Mucosa of rectum (tissue), 2 donors: Measurements from ENCODE around the gene PDGFC.

Source experiments
- H3K27ac ChIP-seq, 2 donors: one replicate each; pipeline ENCODE4 v1.7.0; 2013; ENCODE audit warnings: inconsistent platforms in 2 of 2, low read depth in 2 of 2, low read length in 2 of 2
- H3K27me3 ChIP-seq, 2 donors: one replicate each; pipeline ENCODE4 v1.7.0; 2013; ENCODE audit warnings: low read length in 2 of 2; ENCODE audit not compliant: control insufficient read depth in 2 of 2, insufficient read depth in 2 of 2
- H3K36me3 ChIP-seq, 2 donors: one replicate each; pipeline ENCODE4 v1.7.0; 2013; ENCODE audit warnings: low read length in 2 of 2; ENCODE audit not compliant: control insufficient read depth in 2 of 2, insufficient read depth in 2 of 2
- H3K4me1 ChIP-seq, 2 donors: one replicate each; pipeline ENCODE4 v1.7.0; 2013; ENCODE audit warnings: low read length in 2 of 2, mild to moderate bottlenecking in 1 of 2; ENCODE audit not compliant: control insufficient read depth in 2 of 2, insufficient read depth in 2 of 2
- H3K4me3 ChIP-seq, 2 donors: one replicate each; pipeline ENCODE4 v1.7.0; 2013; ENCODE audit warnings: low read length in 2 of 2
- H3K9ac ChIP-seq, 2 donors: one replicate each; pipeline ENCODE4 v1.7.0; 2013; ENCODE audit warnings: low read length in 2 of 2, low read depth in 1 of 2, mild to moderate bottlenecking in 1 of 2
- H3K9me3 ChIP-seq, 2 donors: one replicate each; pipeline ENCODE4 v1.7.0; 2013; ENCODE audit warnings: low read length in 2 of 2; ENCODE audit not compliant: control insufficient read depth in 2 of 2
- donor health status: healthy.
- donor health status: Normal muscosa, but diverticular disease.

Gene PDGFC

GRCh38 chr4:156913234-156913633, 58.4 kb downstream of the PDGFC start:
- Histone ChIP-seq H3K27me3 (no peaks in the 10 kb centered on the region), H3K36me3 (no peaks in the 10 kb centered on the region), H3K4me3 (no peak overlapping the region), H3K9ac (no peak overlapping the region), H3K4me1 (no peaks in the 10 kb centered on the region), H3K27ac (no peak overlapping the region), H3K9me3 (peaks cover 0 to 3% of the 10 kb centered on the region in 2 donors)

- no peak overlapping the region for H3K27ac ChIP-seq
These were observed 62.6 kb downstream of the PDGFC start for GRCh38 chr4:156909010-156909409.

GRCh38 chr4:156906325-156906724, 65.3 kb downstream of the PDGFC start:
- no peak overlapping the region for H3K27ac ChIP-seq
- H3K4me3 ChIP-seq, result no peak overlapping the region
- H3K9ac ChIP-seq, result no peak overlapping the region
- H3K27me3 ChIP-seq, result no peaks in the 10 kb centered on the region
- no peaks in the 10 kb centered on the region for H3K4me1 ChIP-seq
- no peaks in the 10 kb centered on the region for H3K9me3 ChIP-seq
- no peaks in the 10 kb centered on the region for H3K36me3 ChIP-seq

More at GRCh38 chr4:156909010-156909409, 62.6 kb downstream of the PDGFC start:
- Histone ChIP-seq H3K4me1 (no peaks in the 10 kb centered on the region), H3K9ac (no peak overlapping the region), H3K27me3 (no peaks in the 10 kb centered on the region), H3K36me3 (no peaks in the 10 kb centered on the region), H3K9me3 (peaks cover 0 to 3% of the 10 kb centered on the region in 2 donors), H3K4me3 (no peak overlapping the region)

- H3K9ac ChIP-seq, result no peak overlapping the region
- H3K9me3 ChIP-seq, result no peaks in the 10 kb centered on the region
- H3K4me3 ChIP-seq, result no peak overlapping the region
- H3K4me1 ChIP-seq, result no peaks in the 10 kb centered on the region
- H3K36me3 ChIP-seq, result no peaks in the 10 kb centered on the region
- no peak overlapping the region for H3K27ac ChIP-seq
- H3K27me3 ChIP-seq, result no peaks in the 10 kb centered on the region
These were observed 69.7 kb downstream of the PDGFC start for GRCh38 chr4:156901871-156902270.

- Histone ChIP-seq H3K4me3 (no peak overlapping the region), H3K27ac (no peak overlapping the region), H3K36me3 (no peaks in the 10 kb centered on the region), H3K9ac (no peak overlapping the region), H3K27me3 (no peaks in the 10 kb centered on the region), H3K9me3 (no peaks in the 10 kb centered on the region), H3K4me1 (no peaks in the 10 kb centered on the region)
These were observed 73.1 kb downstream of the PDGFC start for GRCh38 chr4:156898373-156899117.

GRCh38 chr4:156896527-156896926, 75.1 kb downstream of the PDGFC start:
- H3K9me3 ChIP-seq, result no peaks in the 10 kb centered on the region
- H3K27me3 ChIP-seq, result no peaks in the 10 kb centered on the region
- H3K4me3 ChIP-seq, result no peak overlapping the region
- H3K36me3 ChIP-seq, result no peaks in the 10 kb centered on the region
- H3K9ac ChIP-seq, result no peak overlapping the region
- H3K4me1 ChIP-seq, result no peaks in the 10 kb centered on the region
- H3K27ac ChIP-seq, result no peak overlapping the region

- no peaks in the 10 kb centered on the region for H3K4me1 ChIP-seq
- H3K27ac ChIP-seq, result no peak overlapping the region
- no peaks in the 10 kb centered on the region for H3K27me3 ChIP-seq
- no peaks in the 10 kb centered on the region for H3K9me3 ChIP-seq
- no peaks in the 10 kb centered on the region for H3K36me3 ChIP-seq
- H3K4me3 ChIP-seq, result no peak overlapping the region
- no peak overlapping the region for H3K9ac ChIP-seq
These were observed 77.4 kb downstream of the PDGFC start for GRCh38 chr4:156894234-156894633.

GRCh38 chr4:156892805-156893204, 78.8 kb downstream of the PDGFC start:
- Histone ChIP-seq H3K9me3 (no peaks in the 10 kb centered on the region), H3K4me1 (no peaks in the 10 kb centered on the region), H3K27me3 (no peaks in the 10 kb centered on the region), H3K27ac (no peak overlapping the region), H3K9ac (no peak overlapping the region), H3K4me3 (no peak overlapping the region), H3K36me3 (no peaks in the 10 kb centered on the region)

- Histone ChIP-seq H3K27me3 (no peaks in the 10 kb centered on the region), H3K9me3 (no peaks in the 10 kb centered on the region), H3K4me3 (no peak overlapping the region), H3K9ac (no peak overlapping the region), H3K4me1 (no peaks in the 10 kb centered on the region), H3K36me3 (no peaks in the 10 kb centered on the region), H3K27ac (no peak overlapping the region)
These were observed 81.7 kb downstream of the PDGFC start for GRCh38 chr4:156889616-156890594.

- H3K9me3 ChIP-seq, result no peaks in the 10 kb centered on the region
- H3K9ac ChIP-seq, result no peak overlapping the region
- H3K4me1 ChIP-seq, result no peaks in the 10 kb centered on the region
- H3K36me3 ChIP-seq, result no peaks in the 10 kb centered on the region
- H3K27ac ChIP-seq, result no peak overlapping the region
- no peaks in the 10 kb centered on the region for H3K27me3 ChIP-seq
- no peak overlapping the region for H3K4me3 ChIP-seq
These were observed 82.8 kb downstream of the PDGFC start for GRCh38 chr4:156888762-156889161.
